Adrenal gland (tissue), 12 donors: ENCODE data around the gene SREBF2. TPM values are rescaled to one million over a fixed set of nuclear protein-coding genes. Genes with fewer than 3 reads are reported as not detected.

Experiments used
- DNase-seq, 7 donors: peaks; one replicate each; pipeline ENCODE4 v3.0.0-alpha.2; 2019 to 2020
- H3K27ac ChIP-seq, 5 donors: fragments of 200-600 bp; sonication (generic) in 4 of 5; 1 replicate in 3 of 5; 2 replicates in 2 of 5; pipeline versions ENCODE4 v1.5.1 to v1.8.0; 2016 to 2020; ENCODE audit warnings: mild to moderate bottlenecking in 1 of 5
- H3K27me3 ChIP-seq: fragments of 200-600 bp; 2 replicates; pipeline ENCODE4 v1.8.0; 2021
- H3K36me3 ChIP-seq, 2 donors: fragments of 200-600 bp; replicated peaks in 1 of 2; 1 replicate in 1 of 2; 2 replicates in 1 of 2; pipeline versions ENCODE4 v1.5.1 to v1.8.0; 2018 to 2022
- H3K4me1 ChIP-seq, 2 donors: fragments of 200-600 bp; replicated peaks in 1 of 2; 1 replicate in 1 of 2; 2 replicates in 1 of 2; pipeline versions ENCODE4 v1.5.1 to v1.8.0; 2018 to 2021
- H3K4me3 ChIP-seq, 4 donors: fragments of 200-600 bp; sonication (generic) in 3 of 4; one replicate each; pipeline ENCODE4 v1.5.1; 2016 to 2018
- H3K9me3 ChIP-seq, 3 donors: fragments of 200-600 bp; sonication (generic) in 1 of 3; replicated peaks in 1 of 3; 1 replicate in 2 of 3; 2 replicates in 1 of 3; pipeline versions ENCODE4 v1.5.1 to v1.8.0; 2016 to 2021
- POLR2A ChIP-seq, 2 donors: fragments of 450-650 bp; IDR thresholded peaks; one replicate each; pipeline ENCODE4 v1.6.1; 2017; ENCODE audit warnings: antibody characterized with exemption in 2 of 2, mild to moderate bottlenecking in 2 of 2, moderate library complexity in 1 of 2
- WGBS, 4 donors: extraction: QIAGEN DNeasy Blood & Tissue Kit in 2 of 4; methylation state at CpG; one replicate each; pipeline versions ENCODE4 v1.1.5 to v1.1.7; 2013 to 2017; 5-methylcytosine and 5-hydroxymethylcytosine counted together
- intact Hi-C, 2 donors: fragments of 100-400 bp; cut with DNase I; formaldehyde crosslinking; loops; one replicate each; pipeline versions ENCODE4 v1.14.1 to v1.15.0; 2022 to 2023
- polyA plus RNA-seq, 3 donors: library from polyadenylated mRNA; stranded (reverse); fragments of 200-250 nt in 2 of 3; fragments of 350-450 nt in 1 of 3; fragmentation: Illumina TruSeq in 1 of 3; extraction: RNeasy Lipid Tissue Mini Kit (QIAGEN cat#74804) in 1 of 3; gene quantifications; one replicate each; pipeline ENCODE4 v1.2.3, GENCODE V29; 2013 to 2014
- total RNA-seq, 9 donors: library from RNA; depleted of rRNA in 4 of 9; stranded (reverse); fragments of >200 nt in 4 of 9; fragments of 120-200 nt in 1 of 9; fragmentation: NEBNext Ultra II Directional in 1 of 9; extraction: Animal tissue kit (Norgen Biotek cat#: 25700) in 1 of 9; gene quantifications; one replicate each; pipeline versions ENCODE4 v1.1.0 to v1.2.4, GENCODE V29; 2013 to 2023
- TF ChIP-seq, protein P1 (sequence below), 6 experiments: fragments of 450-650 bp in 4 of 6; fragments of 200-600 bp in 2 of 6; sonication (generic) in 1 of 6; IDR thresholded peaks; 1 replicate in 5 of 6; 2 replicates in 1 of 6; pipeline versions ENCODE4 v1.5.1 to v1.8.0; 2016 to 2021; ENCODE audit warnings: antibody characterized with exemption in 6 of 6, mild to moderate bottlenecking in 2 of 6, moderate library complexity in 1 of 6
- donor health status: healthy with polysubstance abuse.
- donor health status: Bipolar disorder and iron deficiency.
- donor health status: DM: yes; HTN: yes; CAD: no.
- donor health status: DM: no; HTN: no; CAD: no.
- donor health status: DM: no; HTN: no; CAD: no.
- donor health status: DM: yes; HTN: yes; CAD: no.

The SREBF2 gene
- total and polyA plus RNA-seq, 12 donors, result 67.5 to 263 (median 149) TPM

- H3K27ac ChIP-seq, result peak overlapping the region in 3 of 5 donors; percentile 19 to 67 (median 55)
- intact Hi-C loops, result no loop called here
- peak in 6 of 7 donors; percentile 67 to 82 (median 72) for DNase-seq
Observed at GRCh38 chr22:41913040-41913719, 80.3 kb downstream of the SREBF2 start.

GRCh38 chr22:41913842-41914534 is 81.1 kb downstream of the SREBF2 start:
- no peaks in the 10 kb centered on the region for H3K9me3 ChIP-seq
- H3K4me1 ChIP-seq, result peaks cover 26 to 48% of the 10 kb centered on the region in 2 donors
- DNase-seq, result peak in 2 of 7 donors; percentile 27 to 50
- peak overlapping the region in 1 of 4 donors; percentile 79 for H3K4me3 ChIP-seq
- H3K36me3 ChIP-seq, result no peaks in the 10 kb centered on the region
- peak overlapping the region in 3 of 5 donors; percentile 18 to 67 (median 19) for H3K27ac ChIP-seq
- WGBS, 4 donors, result 0 to 2% (median 2%) methylated on average over 4 to 79 of the region's 79 CpGs
- no peak for TF ChIP-seq POLR2A (IDR thresholded peaks at IDR 0.05)
- TF ChIP-seq, protein P1, sequence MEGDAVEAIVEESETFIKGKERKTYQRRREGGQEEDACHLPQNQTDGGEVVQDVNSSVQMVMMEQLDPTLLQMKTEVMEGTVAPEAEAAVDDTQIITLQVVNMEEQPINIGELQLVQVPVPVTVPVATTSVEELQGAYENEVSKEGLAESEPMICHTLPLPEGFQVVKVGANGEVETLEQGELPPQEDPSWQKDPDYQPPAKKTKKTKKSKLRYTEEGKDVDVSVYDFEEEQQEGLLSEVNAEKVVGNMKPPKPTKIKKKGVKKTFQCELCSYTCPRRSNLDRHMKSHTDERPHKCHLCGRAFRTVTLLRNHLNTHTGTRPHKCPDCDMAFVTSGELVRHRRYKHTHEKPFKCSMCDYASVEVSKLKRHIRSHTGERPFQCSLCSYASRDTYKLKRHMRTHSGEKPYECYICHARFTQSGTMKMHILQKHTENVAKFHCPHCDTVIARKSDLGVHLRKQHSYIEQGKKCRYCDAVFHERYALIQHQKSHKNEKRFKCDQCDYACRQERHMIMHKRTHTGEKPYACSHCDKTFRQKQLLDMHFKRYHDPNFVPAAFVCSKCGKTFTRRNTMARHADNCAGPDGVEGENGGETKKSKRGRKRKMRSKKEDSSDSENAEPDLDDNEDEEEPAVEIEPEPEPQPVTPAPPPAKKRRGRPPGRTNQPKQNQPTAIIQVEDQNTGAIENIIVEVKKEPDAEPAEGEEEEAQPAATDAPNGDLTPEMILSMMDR (IDR thresholded peaks at IDR 0.05), result no peak
- peaks cover 12% of the 10 kb centered on the region for H3K27me3 ChIP-seq
- intact Hi-C loops, result no loop called here

More at GRCh38 chr22:41913040-41913719, 80.3 kb downstream of the SREBF2 start:
- H3K36me3 ChIP-seq, result no peaks in the 10 kb centered on the region
- peak overlapping the region in 1 of 4 donors; percentile 79 for H3K4me3 ChIP-seq
- TF ChIP-seq, protein P1 (IDR thresholded peaks at IDR 0.05), result no peak
- TF ChIP-seq POLR2A (IDR thresholded peaks at IDR 0.05), result no peak
- H3K9me3 ChIP-seq, result no peaks in the 10 kb centered on the region
- H3K4me1 ChIP-seq, result peaks cover 31 to 48% of the 10 kb centered on the region in 2 donors
- WGBS, 4 donors, result 50 to 72% (median 58%) methylated on average over 4 to 11 of the region's 11 CpGs
- peaks cover 12% of the 10 kb centered on the region for H3K27me3 ChIP-seq

DNA sequence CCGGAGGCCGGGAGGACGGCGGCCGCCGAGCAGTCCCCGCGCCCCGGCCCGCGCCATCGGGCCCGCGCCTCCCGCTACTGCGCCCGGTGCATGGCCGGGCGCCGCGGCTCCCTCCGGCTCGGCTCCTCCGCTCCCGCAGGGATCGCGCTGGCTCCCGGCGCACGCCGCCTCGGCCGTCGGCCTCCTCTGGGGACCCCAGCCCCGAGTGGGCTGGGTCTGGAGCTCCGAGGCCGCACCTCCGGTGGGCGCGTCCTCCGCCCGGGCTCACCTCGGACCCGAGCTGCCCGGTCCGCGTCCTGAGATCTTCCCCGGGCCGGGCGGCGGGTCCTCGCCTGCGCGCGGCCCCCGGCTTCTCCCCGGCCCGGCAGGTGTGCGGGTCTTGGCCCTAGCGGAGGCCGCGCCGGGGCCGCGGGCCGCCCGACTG is 81.7 kb downstream of the SREBF2 start:
- TF ChIP-seq, protein P1 (IDR thresholded peaks at IDR 0.05), result no peak
- TF ChIP-seq POLR2A (IDR thresholded peaks at IDR 0.05), result no peak
- Histone ChIP-seq H3K4me1 (peaks cover 31 to 48% of the 10 kb centered on the region in 2 donors), H3K27ac (peak overlapping the region in 1 of 5 donors; percentile 67), H3K27me3 (peaks cover 12% of the 10 kb centered on the region), H3K9me3 (no peaks in the 10 kb centered on the region), H3K36me3 (no peaks in the 10 kb centered on the region), H3K4me3 (peak overlapping the region in 2 of 4 donors; percentile 9 to 79)
- intact Hi-C loops, result no loop called here
- 0 to 1% (median 1%) methylated on average over 20 to 67 of the region's 67 CpGs; no CpG with 5 or more reads in 1 of the 4 donors for WGBS, 4 donors
- DNase-seq, result no peak
